ENCODE measurements around the gene MAX. TPM values are rescaled to one million over a fixed set of nuclear protein-coding genes. Genes with fewer than 3 reads are reported as not detected.

Gene MAX
- total and polyA plus RNA-seq, 2 of the 4 experiments (the other 2 are of a cell fraction): 45.2 to 51.8 TPM

- no peak overlapping the region for H2AK5ac ChIP-seq (ENCODE audit: low read depth, low read length)
- ChIA-PET POLR2A (ENCODE audit: unreplicated experiment) (no interaction called here), CTCF (interaction anchor here (1.6 kb wide), 1 partner anchor 13 kb away, joined by 4 read pairs; no protein-coding TSS in a partner anchor)
- H3K27me3 ChIP-seq (ENCODE audit: control insufficient read depth, insufficient read depth, low read length): no peaks in the 10 kb centered on the region
- H4K5ac ChIP-seq (ENCODE audit: low read depth, low read length): no peak overlapping the region
- H4K8ac ChIP-seq (ENCODE audit: low read depth in 2 of 2, low read length in 2 of 2): no peak overlapping the region
- H2BK15ac ChIP-seq (ENCODE audit: low read depth, low read length): no peak overlapping the region
- no peak overlapping the region for H3K18ac ChIP-seq (ENCODE audit: low read depth, low read length)
- in situ Hi-C loops (cut with MboI; ENCODE audit: low sequenced_read_pairs): no loop called here
- intact Hi-C loops (cut with micrococcal nuclease): no loop called here
- H3K14ac ChIP-seq (replicated peaks; ENCODE audit: low read depth, low read length): no peak overlapping the region
- no peaks in the 10 kb centered on the region for H3K9me3 ChIP-seq (ENCODE audit: control insufficient read depth, insufficient read depth, low read length)
- no peak overlapping the region for H2AK9ac ChIP-seq (replicated peaks; ENCODE audit: low read depth, low read length, poor library complexity)
- no peak for TF ChIP-seq CTCF (conservative IDR thresholded peaks at IDR 0.05; ENCODE audit: low read depth, low read length)
- TF ChIP-seq RCOR1 (IDR thresholded peaks at IDR 0.05; ENCODE audit: insufficient replicate concordance, low read length): no peak
- H3K56ac ChIP-seq (ENCODE audit: extremely low read depth, insufficient read depth, low read length): no peak overlapping the region
- dilution Hi-C loops (cut with HindIII; ENCODE audit: low sequenced_read_pairs, unreplicated experiment): no loop called here
- DNase-seq (no peak), ATAC-seq (ENCODE audit: low read depth) (no peak; the same call in 1 of the 2 replicates)
- no peak overlapping the region for H3K27ac ChIP-seq (ENCODE audit: insufficient read depth, low read length)
- no peak overlapping the region for H3K4me3 ChIP-seq (ENCODE audit: insufficient read depth, low read depth, low read length)
- no peaks in the 10 kb centered on the region for H3K79me1 ChIP-seq (ENCODE audit: low read depth in 1 of 2, low read length in 2 of 2)
- H2BK5ac ChIP-seq (ENCODE audit: low read depth, low read length, poor library complexity, severe bottlenecking): no peak overlapping the region
- peaks cover 2% of the 10 kb centered on the region; the same call in 1 of the 2 replicates for H3K9me1 ChIP-seq (ENCODE audit: insufficient read depth, low read length)
- H4K91ac ChIP-seq (ENCODE audit: insufficient read depth, low read depth, low read length): no peak overlapping the region
- no peaks in the 10 kb centered on the region for H3K4me1 ChIP-seq (ENCODE audit: control insufficient read depth, insufficient read depth, low read length)
- H3K9ac ChIP-seq (ENCODE audit: low read depth, low read length): no peak overlapping the region
- no peaks in the 10 kb centered on the region for H4K20me1 ChIP-seq (ENCODE audit: insufficient read depth, low read length)
- no peak overlapping the region for H3K4me2 ChIP-seq (ENCODE audit: low read depth, low read length)
- H3K4ac ChIP-seq (ENCODE audit: low read depth, low read length): no peak overlapping the region
- H2AFZ ChIP-seq (replicated peaks; ENCODE audit: low read length, poor library complexity): no peak overlapping the region
- peaks cover 6% of the 10 kb centered on the region for H3K36me3 ChIP-seq (ENCODE audit: control insufficient read depth, insufficient read depth, low read length)
- no peak overlapping the region for H2BK20ac ChIP-seq (ENCODE audit: low read depth, low read length)
- 37% methylated on average over 2 of the region's 4 CpGs; no CpG with 5 or more reads in 1 of the 2 experiments for WGBS, 2 experiments (ENCODE audit: extremely low coverage in 2 of 2, insufficient read length in 1 of 2)
- no peak overlapping the region for H3K23ac ChIP-seq (ENCODE audit: low read depth, low read length)
- BruUV-seq (replicated peaks): no TSS peak
- no peak overlapping the region for H2BK120ac ChIP-seq (ENCODE audit: low read depth, low read length)
These were observed 67.3 kb downstream of the MAX start for GRCh38 chr14:65035049-65035448.

Data from IMR-90 (cell line).